Measurements from ENCODE around the gene GET3. TPM values are rescaled to one million over a fixed set of nuclear protein-coding genes. Genes with fewer than 3 reads are reported as not detected.

The GET3 gene
- total and polyA plus RNA-seq, 2 donors (not counting 3 experiments of a cell fraction or from before 2014, with no cell fraction given), result 74.8 to 197 TPM

DNA sequence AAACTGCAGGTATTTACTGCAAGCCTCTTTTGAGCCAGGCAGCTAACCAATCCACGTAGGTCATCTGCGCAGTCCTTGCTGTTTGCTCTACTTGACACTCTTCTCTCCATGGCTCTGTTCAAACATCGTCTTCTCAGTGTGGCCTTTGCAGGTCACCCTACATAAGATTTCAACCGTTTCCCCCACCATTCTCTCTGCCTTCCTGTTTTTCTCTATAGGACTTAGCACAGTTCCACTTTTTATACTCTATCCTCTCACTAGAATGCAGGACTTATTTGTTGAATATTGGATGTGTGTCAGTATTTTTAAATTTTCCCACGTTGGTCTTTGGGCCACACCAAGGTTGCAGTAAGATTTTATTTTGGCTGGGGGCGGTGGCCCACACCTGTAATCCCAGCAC, 39.2 kb upstream of the GET3 start:
- Histone ChIP-seq H3K4me1 (ENCODE audit: control insufficient read depth, extremely low read depth, insufficient read depth, low read length) (peaks cover 15% of the 10 kb centered on the region), H3K27me3 (ENCODE audit: control insufficient read depth in 2 of 2, insufficient read depth in 2 of 2, low read length in 2 of 2) (no peaks in the 10 kb centered on the region), H2AFZ (ENCODE audit: low read depth, low read length) (no peak overlapping the region), H4K20me1 (replicated peaks; ENCODE audit: control insufficient read depth, extremely low read depth, insufficient read depth, low read length) (no peaks in the 10 kb centered on the region), H3K9me1 (replicated peaks; ENCODE audit: control insufficient read depth, extremely low read depth, insufficient read depth, low read length) (no peaks in the 10 kb centered on the region), H3K9ac (replicated peaks; ENCODE audit: extremely low read depth, insufficient read depth, low read length) (no peak overlapping the region), H3K9me3 (replicated peaks; ENCODE audit: control insufficient read depth, insufficient read depth, low read length) (no peaks in the 10 kb centered on the region), H3K4me3 (replicated peaks in 1 of 3; ENCODE audit: insufficient read depth in 1 of 3, low read depth in 1 of 3, low read length in 3 of 3) (no peak overlapping the region), H3K4me2 (ENCODE audit: insufficient read depth, low read length) (no peak overlapping the region), H3K79me2 (ENCODE audit: control insufficient read depth, insufficient read depth, low read length) (no peaks in the 10 kb centered on the region), H3K27ac (ENCODE audit: insufficient read depth, low read depth, low read length) (no peak overlapping the region), H3K36me3 (ENCODE audit: control insufficient read depth in 2 of 2, extremely low read depth in 1 of 2, insufficient read depth in 2 of 2, low read length in 2 of 2) (peaks cover 7 to 33% of the 10 kb centered on the region in 2 experiments)
- ChIA-PET CTCF (no interaction called here), POLR2A (no interaction called here)
- intact Hi-C loops (cut with micrococcal nuclease) (no loop called here), dilution Hi-C loops (cut with MboI; ENCODE audit: extremely low pct_ligation_motif_present, low sequenced_read_pairs) (no loop called here)
- DNase-seq (ENCODE audit: low read depth, low spot score) (no peak), FAIRE-seq (no peak)
- BruUV-seq (replicated peaks), result no TSS peak
- no peak for TF ChIP-seq FOS (IDR thresholded peaks at IDR 0.05; ENCODE audit: borderline replicate concordance, insufficient read depth, low read length)
- TF ChIP-seq, protein P1, sequence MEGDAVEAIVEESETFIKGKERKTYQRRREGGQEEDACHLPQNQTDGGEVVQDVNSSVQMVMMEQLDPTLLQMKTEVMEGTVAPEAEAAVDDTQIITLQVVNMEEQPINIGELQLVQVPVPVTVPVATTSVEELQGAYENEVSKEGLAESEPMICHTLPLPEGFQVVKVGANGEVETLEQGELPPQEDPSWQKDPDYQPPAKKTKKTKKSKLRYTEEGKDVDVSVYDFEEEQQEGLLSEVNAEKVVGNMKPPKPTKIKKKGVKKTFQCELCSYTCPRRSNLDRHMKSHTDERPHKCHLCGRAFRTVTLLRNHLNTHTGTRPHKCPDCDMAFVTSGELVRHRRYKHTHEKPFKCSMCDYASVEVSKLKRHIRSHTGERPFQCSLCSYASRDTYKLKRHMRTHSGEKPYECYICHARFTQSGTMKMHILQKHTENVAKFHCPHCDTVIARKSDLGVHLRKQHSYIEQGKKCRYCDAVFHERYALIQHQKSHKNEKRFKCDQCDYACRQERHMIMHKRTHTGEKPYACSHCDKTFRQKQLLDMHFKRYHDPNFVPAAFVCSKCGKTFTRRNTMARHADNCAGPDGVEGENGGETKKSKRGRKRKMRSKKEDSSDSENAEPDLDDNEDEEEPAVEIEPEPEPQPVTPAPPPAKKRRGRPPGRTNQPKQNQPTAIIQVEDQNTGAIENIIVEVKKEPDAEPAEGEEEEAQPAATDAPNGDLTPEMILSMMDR (IDR thresholded peaks at IDR 0.05; ENCODE audit: extremely low read depth in 1 of 2, insufficient read depth in 1 of 2, low read depth in 1 of 2, low read length in 2 of 2), result no peak
- no peak for TF ChIP-seq POLR2AphosphoS5 (IDR thresholded peaks at IDR 0.05; ENCODE audit: insufficient read depth, low read depth, low read length)
- TF ChIP-seq GATA2 (IDR thresholded peaks at IDR 0.05; ENCODE audit: insufficient read depth, insufficient read length, low read depth, low read length), result no peak
- no peak for TF ChIP-seq MYC (IDR thresholded peaks at IDR 0.05; ENCODE audit: low read depth, low read length)
- no peak for TF ChIP-seq JUN (IDR thresholded peaks at IDR 0.05; ENCODE audit: borderline replicate concordance, insufficient read depth, insufficient read length, low read depth)
- TF ChIP-seq, protein P2, sequence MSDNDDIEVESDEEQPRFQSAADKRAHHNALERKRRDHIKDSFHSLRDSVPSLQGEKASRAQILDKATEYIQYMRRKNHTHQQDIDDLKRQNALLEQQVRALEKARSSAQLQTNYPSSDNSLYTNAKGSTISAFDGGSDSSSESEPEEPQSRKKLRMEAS (IDR thresholded peaks at IDR 0.05; ENCODE audit: insufficient read depth, insufficient read length), result no peak
- no peak for TF ChIP-seq EZH2 (IDR thresholded peaks at IDR 0.05; ENCODE audit: borderline replicate concordance, low read depth, low read length, severe bottlenecking)
- no peak for TF ChIP-seq POLR2A (IDR thresholded peaks at IDR 0.05; ENCODE audit: low read depth, low read length)

Data from endothelial cell of umbilical vein (primary cell).